Measurements from ENCODE around the gene APLP1. TPM values are rescaled to one million over a fixed set of nuclear protein-coding genes. Genes with fewer than 3 reads are reported as not detected.

APLP1 gene
- total and polyA plus RNA-seq, 2 experiments from 2014 or later, result 30.2 to 36.0 TPM

DNA sequence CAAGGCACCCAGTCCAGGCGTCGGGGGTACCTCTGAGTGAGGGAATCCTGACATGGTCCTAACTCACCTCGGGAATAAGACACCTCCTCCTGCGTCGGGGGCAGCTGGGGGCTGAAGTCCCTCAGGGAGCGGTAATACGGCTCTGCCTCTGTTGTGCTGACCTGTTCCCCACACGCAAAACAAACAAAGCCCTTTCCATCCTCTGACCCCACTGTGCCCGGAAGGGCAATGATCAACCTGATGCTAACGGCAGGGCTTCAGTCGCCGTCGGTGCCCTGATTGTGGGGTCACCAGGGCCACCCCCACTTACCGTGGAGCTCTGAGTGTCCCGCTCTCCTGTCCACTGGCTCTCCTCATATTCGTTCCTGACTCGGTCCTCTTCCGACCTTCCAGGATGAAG is 37.4 kb upstream of the APLP1 start (continued):
- TF ChIP-seq, protein P1, sequence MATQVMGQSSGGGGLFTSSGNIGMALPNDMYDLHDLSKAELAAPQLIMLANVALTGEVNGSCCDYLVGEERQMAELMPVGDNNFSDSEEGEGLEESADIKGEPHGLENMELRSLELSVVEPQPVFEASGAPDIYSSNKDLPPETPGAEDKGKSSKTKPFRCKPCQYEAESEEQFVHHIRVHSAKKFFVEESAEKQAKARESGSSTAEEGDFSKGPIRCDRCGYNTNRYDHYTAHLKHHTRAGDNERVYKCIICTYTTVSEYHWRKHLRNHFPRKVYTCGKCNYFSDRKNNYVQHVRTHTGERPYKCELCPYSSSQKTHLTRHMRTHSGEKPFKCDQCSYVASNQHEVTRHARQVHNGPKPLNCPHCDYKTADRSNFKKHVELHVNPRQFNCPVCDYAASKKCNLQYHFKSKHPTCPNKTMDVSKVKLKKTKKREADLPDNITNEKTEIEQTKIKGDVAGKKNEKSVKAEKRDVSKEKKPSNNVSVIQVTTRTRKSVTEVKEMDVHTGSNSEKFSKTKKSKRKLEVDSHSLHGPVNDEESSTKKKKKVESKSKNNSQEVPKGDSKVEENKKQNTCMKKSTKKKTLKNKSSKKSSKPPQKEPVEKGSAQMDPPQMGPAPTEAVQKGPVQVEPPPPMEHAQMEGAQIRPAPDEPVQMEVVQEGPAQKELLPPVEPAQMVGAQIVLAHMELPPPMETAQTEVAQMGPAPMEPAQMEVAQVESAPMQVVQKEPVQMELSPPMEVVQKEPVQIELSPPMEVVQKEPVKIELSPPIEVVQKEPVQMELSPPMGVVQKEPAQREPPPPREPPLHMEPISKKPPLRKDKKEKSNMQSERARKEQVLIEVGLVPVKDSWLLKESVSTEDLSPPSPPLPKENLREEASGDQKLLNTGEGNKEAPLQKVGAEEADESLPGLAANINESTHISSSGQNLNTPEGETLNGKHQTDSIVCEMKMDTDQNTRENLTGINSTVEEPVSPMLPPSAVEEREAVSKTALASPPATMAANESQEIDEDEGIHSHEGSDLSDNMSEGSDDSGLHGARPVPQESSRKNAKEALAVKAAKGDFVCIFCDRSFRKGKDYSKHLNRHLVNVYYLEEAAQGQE (IDR thresholded peaks at IDR 0.05; ENCODE audit: unreplicated experiment), result no peak
- TF ChIP-seq JUNB (IDR thresholded peaks at IDR 0.05; ENCODE audit: unreplicated experiment), result no peak
- no peak for TF ChIP-seq ZNF331 (CRISPR knock-in tag; IDR thresholded peaks at IDR 0.05; ENCODE audit: low read depth)
- TF ChIP-seq, protein P2, sequence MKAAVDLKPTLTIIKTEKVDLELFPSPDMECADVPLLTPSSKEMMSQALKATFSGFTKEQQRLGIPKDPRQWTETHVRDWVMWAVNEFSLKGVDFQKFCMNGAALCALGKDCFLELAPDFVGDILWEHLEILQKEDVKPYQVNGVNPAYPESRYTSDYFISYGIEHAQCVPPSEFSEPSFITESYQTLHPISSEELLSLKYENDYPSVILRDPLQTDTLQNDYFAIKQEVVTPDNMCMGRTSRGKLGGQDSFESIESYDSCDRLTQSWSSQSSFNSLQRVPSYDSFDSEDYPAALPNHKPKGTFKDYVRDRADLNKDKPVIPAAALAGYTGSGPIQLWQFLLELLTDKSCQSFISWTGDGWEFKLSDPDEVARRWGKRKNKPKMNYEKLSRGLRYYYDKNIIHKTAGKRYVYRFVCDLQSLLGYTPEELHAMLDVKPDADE (IDR thresholded peaks at IDR 0.05), result no peak
- TF ChIP-seq POLR2AphosphoS5 (IDR thresholded peaks at IDR 0.05; ENCODE audit: low read depth), result no peak

DNA sequence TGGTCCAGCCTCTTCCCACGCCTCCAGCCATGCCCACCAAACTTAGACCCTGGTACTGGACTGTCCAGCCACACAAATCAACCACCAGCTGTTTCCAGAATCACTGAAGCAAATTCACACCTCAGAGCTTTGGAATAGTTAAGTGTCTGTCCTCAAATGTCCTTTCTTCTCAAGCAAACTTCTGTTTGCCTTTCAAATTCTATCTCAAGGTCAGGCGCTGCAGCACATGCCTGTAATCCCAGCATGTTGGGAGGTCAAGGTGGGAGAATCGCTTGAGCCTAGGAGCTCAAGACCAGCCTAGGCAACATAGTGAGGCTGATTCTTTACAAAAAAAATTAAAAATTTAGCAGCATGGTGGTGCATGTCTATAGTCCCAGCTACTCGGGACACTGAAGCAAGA is 36.3 kb upstream of the APLP1 start:
- H3K9me2 ChIP-seq (ENCODE audit: insufficient read depth), result no peaks in the 10 kb centered on the region
- peaks cover 3% of the 10 kb centered on the region; the same call in 1 of the 2 replicates for H3K4me1 ChIP-seq (ENCODE audit: insufficient read depth)
- H3F3A ChIP-seq (replicated peaks; ENCODE audit: low read depth), result 0 out of 2 replicates have a peak, but pooled peaks cover 6% of the 10 kb centered on the region
- no peak overlapping the region for H3K27ac Mint-ChIP-seq
- no peak overlapping the region for H3K4me2 ChIP-seq
- no peak overlapping the region for H3K27ac ChIP-seq (ENCODE audit: low read depth)
- no peak for ATAC-seq
- 0 out of 2 replicates have a peak, but pooled peaks cover under 1% of the 10 kb centered on the region for H3K27me3 ChIP-seq (ENCODE audit: insufficient read depth)
- no peak overlapping the region for H2AFZ ChIP-seq
- H3K36me3 Mint-ChIP-seq (ENCODE audit: low read depth), result no peaks in the 10 kb centered on the region
- H3K79me2 ChIP-seq (replicated peaks; ENCODE audit: insufficient read depth), result no peaks in the 10 kb centered on the region
- H3K27me3 Mint-ChIP-seq (ENCODE audit: insufficient read depth, low read depth, poor library complexity), result peaks cover 10% of the 10 kb centered on the region
- H3K4me1 Mint-ChIP-seq, result peaks cover 4% of the 10 kb centered on the region; the same call in 2 of the 3 replicates
- no peak overlapping the region for H3K4me3 Mint-ChIP-seq
- no peak for DNase-seq (ENCODE audit: low spot score)
- TF ChIP-seq, protein P1 (IDR thresholded peaks at IDR 0.05; ENCODE audit: unreplicated experiment), result no peak
- TF ChIP-seq EZH2 (IDR thresholded peaks at IDR 0.05; ENCODE audit: low read depth, unreplicated experiment), result no peak
- no peak for TF ChIP-seq ZNF331 (CRISPR knock-in tag; IDR thresholded peaks at IDR 0.05; ENCODE audit: low read depth)
- TF ChIP-seq EZH2phosphoT487 (IDR thresholded peaks at IDR 0.05; ENCODE audit: unreplicated experiment), result no peak
- H3K9me3 Mint-ChIP-seq, result no peaks in the 10 kb centered on the region
- H3K4me3 ChIP-seq, result no peak overlapping the region
- no peaks in the 10 kb centered on the region; the same call in 1 of the 2 replicates for H4K20me1 ChIP-seq (replicated peaks; ENCODE audit: insufficient read depth)
- H3K36me3 ChIP-seq (ENCODE audit: insufficient read depth), result no peaks in the 10 kb centered on the region

All from GM23338 (cell line).